HG02571 (cell line): ENCODE results near the gene MCF2L.
"Not testable (repeated sequence)": the region's sequence is repeated elsewhere in the genome, so short reads cannot be mapped to it uniquely, and the experiment has no call there.

Source experiments
- ATAC-seq: cut with Tn5 transposase; IDR thresholded peaks from one replicate; pipeline ENCODE4 v1.9.1; 2021; ENCODE audit warnings: mild to moderate bottlenecking, moderate library complexity; ENCODE audit not compliant: unreplicated experiment

MCF2L gene

DNA sequence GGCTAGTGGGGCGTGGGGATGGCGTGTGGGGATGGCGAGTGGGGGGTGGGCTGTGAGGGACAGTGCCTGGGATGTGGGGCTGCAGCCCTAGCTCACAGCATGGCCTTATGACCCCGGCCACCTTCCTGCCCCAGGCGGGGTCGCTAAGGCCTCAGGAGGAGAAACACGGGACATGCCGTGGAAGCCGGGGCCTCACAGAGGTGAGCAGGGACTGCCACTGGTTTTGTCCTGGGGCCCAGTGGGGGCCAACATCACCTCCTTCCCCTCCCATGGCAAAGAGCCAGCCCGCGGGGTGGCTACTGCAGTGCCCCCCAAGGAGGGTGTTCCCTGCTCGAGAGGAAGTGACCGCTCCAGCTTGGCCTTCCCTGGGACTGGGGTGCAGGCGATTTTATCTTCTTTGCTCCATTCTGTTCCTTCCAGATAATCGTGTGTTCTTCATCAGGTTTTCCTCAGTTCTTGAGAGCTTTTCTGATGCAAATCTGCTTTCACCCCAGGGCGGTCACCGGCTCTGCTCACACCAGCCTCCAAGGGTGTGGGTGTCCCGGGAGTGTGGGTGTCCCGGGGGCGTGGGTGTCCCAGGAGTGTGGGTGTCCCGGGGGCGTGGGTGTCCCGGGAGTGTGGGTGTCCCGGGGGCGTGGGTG lies 137.8 kb downstream of the MCF2L start:
- ATAC-seq = no peak

DNA sequence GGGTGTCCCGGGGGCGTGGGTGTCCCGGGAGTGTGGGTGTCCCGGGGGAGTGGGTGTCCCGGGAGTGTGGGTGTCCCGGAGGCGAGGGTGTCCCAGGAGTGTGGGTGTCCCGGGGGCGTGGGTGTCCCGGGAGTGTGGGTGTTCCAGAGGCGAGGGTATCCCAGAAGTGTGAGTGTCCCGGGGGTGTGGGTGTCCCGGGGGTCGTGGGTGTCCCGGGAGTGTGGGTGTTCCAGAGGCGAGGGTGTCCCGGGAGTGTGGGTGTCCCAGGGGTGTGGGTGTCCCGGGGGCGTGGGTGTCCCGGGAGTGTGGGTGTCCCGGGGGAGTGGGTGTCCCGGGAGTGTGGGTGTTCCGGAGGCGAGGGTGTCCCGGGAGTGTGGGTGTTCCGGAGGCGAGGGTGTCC lies 139.5 kb downstream of the MCF2L start:
- ATAC-seq = not testable (repeated sequence)

DNA sequence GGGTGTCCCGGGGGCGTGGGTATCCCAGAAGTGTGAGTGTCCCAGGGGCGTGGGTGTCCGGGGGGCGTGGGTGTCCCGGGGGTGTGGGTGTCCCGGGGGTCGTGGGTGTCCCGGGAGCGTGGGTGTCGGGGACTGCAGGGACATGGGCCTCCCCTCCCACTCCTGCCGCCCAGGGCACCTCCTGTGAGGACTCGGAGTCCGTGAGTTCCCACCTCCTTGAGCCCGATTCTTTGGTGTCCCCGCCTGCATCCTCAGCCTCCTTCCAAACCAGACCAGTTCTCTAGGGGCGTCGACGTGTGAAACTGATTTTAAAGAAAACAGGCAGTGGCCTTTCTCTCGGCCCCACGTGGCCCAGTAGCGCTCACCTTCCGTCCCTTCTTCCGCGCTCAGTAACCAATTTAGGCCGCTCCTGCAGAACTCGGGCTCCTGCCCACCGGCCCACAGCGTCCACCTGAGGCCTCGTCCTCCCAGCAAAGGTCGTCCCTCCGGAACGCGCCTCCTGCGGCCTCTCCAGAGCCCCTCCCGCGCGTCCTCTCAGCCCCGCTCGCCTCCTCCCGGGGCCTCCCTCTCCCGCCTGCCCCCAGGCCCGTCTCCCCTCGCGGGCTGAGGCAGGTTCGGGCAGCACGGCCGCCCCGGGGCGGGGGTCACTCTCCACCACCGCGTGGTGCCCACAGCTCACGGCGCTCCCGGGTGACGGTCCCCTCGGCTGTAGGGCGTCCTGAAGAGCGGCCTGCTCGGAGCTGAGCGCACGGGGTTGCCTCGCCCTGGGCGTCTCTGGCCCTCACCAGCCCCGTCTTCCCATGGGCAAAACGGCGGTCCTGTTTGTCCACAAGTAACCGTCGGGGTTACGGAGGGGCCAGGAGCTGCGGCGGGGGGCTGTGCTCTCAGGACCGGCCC lies 140.4 kb downstream of the MCF2L start:
- ATAC-seq = no peak

GRCh38 chr13:113110048-113110851 lies 141.2 kb downstream of the MCF2L start:
- no peak for ATAC-seq

- ATAC-seq = no peak
These were observed 141.9 kb downstream of the MCF2L start for GRCh38 chr13:113110852-113111315.

GRCh38 chr13:113111821-113112220 lies 142.8 kb downstream of the MCF2L start:
- ATAC-seq = not testable (repeated sequence)

DNA sequence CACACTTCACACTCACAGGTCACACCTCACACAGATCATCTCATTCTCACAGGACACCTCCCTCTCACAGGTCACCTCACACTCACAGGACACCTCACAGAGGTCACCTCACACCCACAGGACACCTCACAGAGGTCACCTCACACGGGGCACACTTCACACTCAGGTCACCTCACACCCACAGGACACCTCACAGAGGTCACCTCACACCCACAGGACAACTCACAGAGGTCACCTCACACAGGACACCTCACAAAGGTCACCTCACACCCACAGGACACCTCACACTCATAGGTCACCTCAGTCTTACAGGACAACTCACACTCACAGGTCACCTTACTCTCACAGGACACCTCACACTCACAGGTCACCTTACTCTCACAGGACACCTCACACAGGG lies 143.5 kb downstream of the MCF2L start:
- ATAC-seq = not testable (repeated sequence)

DNA sequence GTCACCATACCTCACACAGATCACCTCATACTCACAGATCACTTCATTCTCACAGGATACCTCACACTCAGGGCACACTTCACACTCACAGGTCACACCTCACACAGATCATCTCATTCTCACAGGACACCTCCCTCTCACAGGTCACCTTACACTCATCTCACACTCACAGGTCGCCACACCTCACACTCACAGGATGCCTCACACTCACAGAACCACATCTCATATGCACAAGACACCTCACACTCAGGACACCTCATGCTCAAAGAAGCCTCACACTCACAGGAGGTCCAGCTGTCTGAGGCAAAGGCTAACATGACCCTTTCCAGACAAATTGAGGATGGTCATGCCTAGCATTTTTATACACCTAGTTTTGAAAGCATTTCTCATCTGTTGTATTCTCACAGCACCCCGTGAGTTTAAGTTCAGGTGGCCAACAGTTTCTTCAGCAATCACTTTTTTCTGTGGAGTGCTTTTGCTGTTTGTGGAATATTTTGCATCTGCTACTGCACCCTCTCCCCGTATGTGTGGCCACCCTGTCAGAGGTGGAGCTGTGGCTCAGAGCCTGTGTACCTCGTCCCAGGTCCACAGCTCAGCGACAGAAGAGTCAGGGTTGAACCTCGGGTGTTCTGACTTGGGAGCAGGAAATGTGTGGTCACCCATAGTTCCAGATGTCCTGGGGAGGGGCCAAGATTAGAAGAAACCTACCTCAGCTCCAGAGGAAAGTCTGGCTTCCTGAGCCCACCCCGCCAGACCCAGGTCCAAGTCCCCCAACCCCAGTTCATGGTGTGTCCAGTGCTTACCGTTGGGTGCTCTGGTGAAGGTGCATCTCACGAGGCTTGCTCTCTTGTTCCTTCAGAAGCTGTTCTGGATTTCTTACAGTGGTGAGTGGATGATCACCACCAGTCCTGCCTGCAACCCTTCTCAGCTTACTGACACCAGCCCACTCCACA lies 144.2 kb downstream of the MCF2L start:
- ATAC-seq = no peak

DNA sequence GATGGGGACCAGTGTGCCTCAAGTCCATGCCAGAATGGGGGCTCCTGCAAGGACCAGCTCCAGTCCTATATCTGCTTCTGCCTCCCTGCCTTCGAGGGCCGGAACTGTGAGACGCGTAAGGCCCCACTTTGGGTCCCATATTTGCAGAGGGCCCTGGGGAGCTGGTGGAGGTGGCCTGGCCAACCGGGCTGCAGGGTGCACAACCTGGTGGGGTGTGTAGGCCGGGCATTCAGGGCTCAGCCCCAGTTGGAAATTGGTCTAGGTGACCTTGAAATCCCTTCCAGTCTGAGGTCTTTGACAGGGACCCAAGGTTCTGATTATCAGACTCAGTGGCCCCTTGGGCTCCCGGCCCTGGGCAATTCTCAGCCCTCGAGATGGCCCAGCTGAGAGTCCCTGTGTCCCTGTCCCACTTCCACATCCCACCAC lies 144.8 kb downstream of the MCF2L start:
- ATAC-seq = no peak

DNA sequence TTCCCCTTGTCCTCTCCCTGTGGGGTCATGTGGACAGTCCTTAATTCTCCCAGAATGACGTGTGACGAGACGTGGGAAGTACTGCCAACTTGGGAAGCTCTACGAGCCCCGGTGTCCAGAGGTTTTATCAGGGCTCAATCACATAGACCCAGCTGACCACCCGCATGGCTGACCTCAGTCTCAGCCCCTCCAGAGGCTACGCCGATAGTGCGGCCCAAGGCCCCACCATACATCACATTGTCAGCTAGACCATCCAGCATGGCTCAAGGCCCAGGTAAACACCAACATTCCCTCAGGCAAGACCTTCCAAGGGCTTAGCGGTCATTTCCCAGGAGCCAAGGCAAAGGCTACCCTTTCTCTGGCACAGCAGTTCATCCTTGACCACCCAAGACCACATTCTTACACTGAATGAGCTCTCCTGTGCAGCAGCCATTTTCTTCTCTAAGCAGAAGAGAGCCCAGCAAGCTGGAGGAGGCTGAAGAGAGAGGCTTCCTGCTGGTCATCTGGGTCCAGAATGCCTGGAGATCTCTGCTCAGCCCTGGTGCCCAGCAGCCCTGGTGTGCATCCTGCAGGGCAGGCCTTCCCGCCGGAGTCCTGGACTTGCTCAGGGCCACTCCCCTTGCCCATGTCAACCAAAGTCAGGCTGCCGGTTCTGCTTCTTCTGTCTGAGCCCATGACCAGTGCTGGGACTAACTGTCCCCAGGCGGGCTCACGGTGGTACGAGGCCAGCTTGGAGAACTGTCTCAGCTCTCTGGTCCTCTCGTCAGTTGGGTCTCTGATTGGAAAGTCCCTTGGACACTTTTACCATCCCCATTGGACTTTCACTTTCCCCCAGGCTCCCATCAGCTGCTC lies 145.7 kb downstream of the MCF2L start:
- no peak for ATAC-seq

- ATAC-seq = no peak
These were observed 146.6 kb downstream of the MCF2L start for GRCh38 chr13:113115363-113116205.

- no peak for ATAC-seq
These were observed 147.3 kb downstream of the MCF2L start for GRCh38 chr13:113116206-113116800.

DNA sequence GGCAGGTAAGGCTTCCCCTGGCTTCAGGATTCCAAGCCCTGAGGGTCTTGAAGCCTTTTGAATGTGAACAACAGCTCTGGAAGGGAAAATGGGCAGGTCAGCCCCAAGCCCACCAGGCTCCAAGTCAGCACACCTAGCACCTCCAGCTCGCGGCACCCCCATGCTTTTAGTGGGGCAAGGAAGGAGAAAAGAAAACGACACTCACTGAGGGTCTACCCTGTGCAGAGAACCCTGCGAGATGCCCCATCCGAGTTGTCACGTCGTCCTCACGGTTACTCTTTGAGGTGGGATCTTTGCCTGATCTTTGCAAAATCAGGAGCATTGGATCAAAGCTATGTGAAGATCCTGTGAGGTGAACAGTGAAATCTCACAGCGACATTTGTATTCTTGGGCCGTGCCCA lies 147.9 kb downstream of the MCF2L start:
- no peak for ATAC-seq

DNA sequence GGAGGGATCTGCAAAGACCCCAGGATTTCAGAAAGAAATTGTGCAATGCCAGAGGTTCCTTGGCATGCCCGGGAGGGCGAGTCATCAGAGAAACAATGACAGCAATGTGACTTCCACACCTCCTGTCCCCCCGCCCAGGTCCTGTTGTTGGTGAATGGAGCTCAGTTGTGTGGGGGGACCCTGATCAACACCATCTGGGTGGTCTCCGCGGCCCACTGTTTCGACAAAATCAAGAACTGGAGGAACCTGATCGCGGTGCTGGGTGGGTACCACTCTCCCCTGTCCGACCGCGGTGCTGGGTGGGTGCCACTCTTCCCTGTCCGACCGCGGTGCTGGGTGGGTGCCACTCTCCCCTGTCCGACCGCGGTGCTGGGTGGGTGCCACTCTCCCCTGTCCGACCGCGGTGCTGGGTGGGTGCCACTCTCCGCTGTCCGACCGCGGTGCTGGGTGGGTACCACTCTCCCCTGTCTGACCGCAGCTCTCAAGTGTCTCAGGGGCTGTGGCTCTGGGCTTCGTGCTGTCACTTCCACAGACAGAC lies 148.4 kb downstream of the MCF2L start:
- ATAC-seq = no peak

DNA sequence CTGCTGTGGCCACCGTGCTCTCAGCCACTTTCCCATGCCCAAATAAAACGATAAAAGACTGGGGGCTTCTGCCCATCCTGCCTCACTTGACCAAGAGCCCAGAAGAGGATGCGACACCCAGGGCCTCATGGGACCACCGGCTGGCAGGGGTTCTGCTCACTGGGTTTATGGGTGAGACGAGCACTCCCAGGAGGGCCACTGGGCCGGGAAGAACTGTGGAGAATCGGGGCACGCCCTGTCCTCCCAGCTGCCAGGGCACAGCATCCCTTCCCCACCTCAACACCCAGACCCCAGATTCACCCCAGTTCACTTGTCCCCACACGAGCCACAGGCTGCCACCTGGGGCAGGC lies 148.9 kb downstream of the MCF2L start:
- ATAC-seq = no peak

- ATAC-seq = no peak
These were observed 149.4 kb downstream of the MCF2L start for GRCh38 chr13:113118261-113119021.

DNA sequence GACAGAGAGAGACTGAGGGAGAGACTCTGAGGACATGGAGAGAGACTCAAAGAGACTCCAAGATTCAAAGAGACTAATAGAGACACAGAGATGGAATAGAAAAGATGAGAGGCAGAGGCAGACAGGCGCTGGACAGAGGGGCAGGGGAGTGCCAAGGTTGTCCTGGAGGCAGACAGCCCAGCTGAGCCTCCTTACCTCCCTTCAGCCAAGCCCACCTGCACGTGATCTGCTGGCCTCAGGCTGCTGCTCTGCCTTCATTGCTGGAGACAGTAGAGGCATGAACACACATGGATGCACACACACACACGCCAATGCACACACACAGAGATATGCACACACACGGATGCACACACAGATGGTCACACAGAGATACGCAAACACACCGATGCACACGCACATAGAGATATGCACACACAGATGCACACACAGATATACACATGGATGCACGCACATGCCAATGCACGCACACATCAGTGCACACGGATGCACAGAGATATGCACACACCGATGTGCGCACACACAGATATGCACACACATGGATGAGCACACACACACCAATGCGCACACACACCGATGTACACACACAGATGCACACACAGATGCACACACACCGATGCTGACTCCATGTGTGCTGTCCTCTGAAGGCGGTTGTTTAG lies 150.3 kb downstream of the MCF2L start:
- no peak for ATAC-seq
